HepG2 (cell line): ENCODE results near the gene RAB34. TPM values are rescaled to one million over a fixed set of nuclear protein-coding genes. Genes with fewer than 3 reads are reported as not detected.
A peak's percentile ranks its signal among the peaks of the same experiment; 100 is the strongest.

Experiments
- BRD4 ChIP-seq: sonication (generic); formaldehyde crosslinking; IDR thresholded peaks from 2 replicates; pipeline ENCODE4 v1.4.0; 2020; ENCODE audit warnings: missing genetic modification reagents
- FOSL1 ChIP-seq: sonication (generic); formaldehyde crosslinking; IDR thresholded peaks from 2 replicates; pipeline ENCODE4 v1.9.0; 2021; ENCODE audit warnings: missing genetic modification reagents, borderline replicate concordance
- GMEB1 ChIP-seq: sonication (generic); formaldehyde crosslinking; IDR thresholded peaks from 2 replicates; pipeline ENCODE4 v1.5.1; 2020; ENCODE audit warnings: missing genetic modification reagents, mild to moderate bottlenecking, borderline replicate concordance
- KAT7 ChIP-seq: IDR thresholded peaks from 2 replicates; pipeline ENCODE4 v1.6.1; 2018; ENCODE audit warnings: borderline replicate concordance, missing compliant biosample characterization
- POGZ ChIP-seq: sonication (generic); formaldehyde crosslinking; IDR thresholded peaks from 2 replicates; pipeline ENCODE4 v1.4.0; 2020; ENCODE audit warnings: mild to moderate bottlenecking, missing genetic modification reagents
- PPARG ChIP-seq: conservative IDR thresholded peaks from 2 replicates; pipeline ENCODE4 v1.6.1; 2016; ENCODE audit warnings: missing biosample characterization, missing genetic modification reagents
- PTBP1 ChIP-seq: fragments of 200-400 bp; formaldehyde crosslinking; IDR thresholded peaks from 2 replicates; pipeline ENCODE4 v1.6.1; 2018; ENCODE audit warnings: low read length, low read depth; ENCODE audit not compliant: poor library complexity, severe bottlenecking
- SIX4 ChIP-seq: sonication (generic); formaldehyde crosslinking; IDR thresholded peaks from 2 replicates; pipeline ENCODE4 v1.4.0; 2020; ENCODE audit warnings: missing genetic modification reagents
- XBP1 ChIP-seq: sonication (generic); formaldehyde crosslinking; IDR thresholded peaks from 2 replicates; pipeline ENCODE4 v1.5.0; 2020; ENCODE audit warnings: missing genetic modification reagents
- ZBTB26 ChIP-seq: IDR thresholded peaks from 2 replicates; pipeline ENCODE4 v1.6.1; 2016; ENCODE audit warnings: missing compliant biosample characterization, missing genetic modification reagents, borderline replicate concordance
- ZFAT ChIP-seq: sonication (generic); formaldehyde crosslinking; conservative IDR thresholded peaks from 2 replicates; pipeline ENCODE4 v1.8.1; 2023; ENCODE audit warnings: missing genetic modification reagents, inconsistent platforms
- ZFY ChIP-seq: sonication (generic); formaldehyde crosslinking; IDR thresholded peaks from 2 replicates; pipeline ENCODE4 v1.4.0; 2020; ENCODE audit warnings: missing genetic modification reagents
- ZMYM3 ChIP-seq: sonication (generic); formaldehyde crosslinking; IDR thresholded peaks from 2 replicates; pipeline ENCODE4 v1.5.1; 2020; ENCODE audit warnings: mild to moderate bottlenecking, missing genetic modification reagents
- ZNF138 ChIP-seq: sonication (generic); formaldehyde crosslinking; IDR thresholded peaks from 2 replicates; pipeline ENCODE4 v1.5.0; 2020; ENCODE audit warnings: mild to moderate bottlenecking, low read depth, missing genetic modification reagents
- ZNF225 ChIP-seq: sonication (generic); formaldehyde crosslinking; IDR thresholded peaks from 2 replicates; pipeline ENCODE4 v1.4.0; 2020; ENCODE audit warnings: mild to moderate bottlenecking, missing genetic modification reagents
- ZNF256 ChIP-seq: sonication (generic); formaldehyde crosslinking; conservative IDR thresholded peaks from 2 replicates; pipeline ENCODE4 v1.4.0; 2020; ENCODE audit warnings: missing genetic modification reagents
- ZNF567 ChIP-seq: sonication (generic); formaldehyde crosslinking; IDR thresholded peaks from 2 replicates; pipeline ENCODE4 v1.8.1; 2023; ENCODE audit warnings: mild to moderate bottlenecking, missing genetic modification reagents, borderline replicate concordance
- ZNF598 ChIP-seq: sonication (generic); formaldehyde crosslinking; IDR thresholded peaks from 2 replicates; pipeline ENCODE4 v1.5.1; 2020; ENCODE audit warnings: mild to moderate bottlenecking, missing genetic modification reagents, borderline replicate concordance
- ZNF619 ChIP-seq: sonication (generic); formaldehyde crosslinking; IDR thresholded peaks from 2 replicates; pipeline ENCODE4 v1.4.0; 2020; ENCODE audit warnings: mild to moderate bottlenecking, missing genetic modification reagents
- ZNF652 ChIP-seq: IDR thresholded peaks from 2 replicates; pipeline ENCODE4 v1.6.1; 2016; ENCODE audit warnings: low read depth, borderline replicate concordance
- ZNF7 ChIP-seq: IDR thresholded peaks from 2 replicates; pipeline ENCODE4 v1.6.1; 2016; ENCODE audit warnings: missing biosample characterization, missing genetic modification reagents
- ZSCAN30 ChIP-seq: sonication (generic); formaldehyde crosslinking; IDR thresholded peaks from 2 replicates; pipeline ENCODE4 v1.5.0; 2020; ENCODE audit warnings: mild to moderate bottlenecking, missing genetic modification reagents
- polyA plus RNA-seq, 8 experiments: library from polyadenylated mRNA; depleted of rRNA in 3 of 8; stranded (reverse) in 7 of 8; unstranded in 1 of 8; fragments of >200 nt; fragmentation: Illumina TruSeq in 4 of 8; extraction: Trizol in 4 of 8; gene quantifications; 2 replicates each; pipeline versions ENCODE4 v1.2.1 to v1.2.3, GENCODE V29; 2011 to 2016; ENCODE audit warnings: low read depth in 4 of 8, missing spikeins in 1 of 8, mixed read lengths in 1 of 8; ENCODE audit not compliant: insufficient read depth in 1 of 8
- total RNA-seq, 5 experiments: library from RNA; depleted of rRNA; stranded (reverse); fragments of >200 nt; fragmentation: Illumina TruSeq; extraction: Trizol; gene quantifications; 2 replicates each; pipeline ENCODE4 v1.2.3, GENCODE V29; 2016; ENCODE audit warnings: low read depth in 1 of 5
- TF ChIP-seq, protein P1 (sequence below): IDR thresholded peaks from 2 replicates; pipeline ENCODE4 v1.6.1; 2016; ENCODE audit warnings: mild to moderate bottlenecking
- TF ChIP-seq, protein P2 (sequence below): sonication (generic); formaldehyde crosslinking; IDR thresholded peaks from 2 replicates; pipeline ENCODE4 v1.4.0; 2020; ENCODE audit warnings: mild to moderate bottlenecking, missing genetic modification reagents

The RAB34 gene
- total and polyA plus RNA-seq, 2 of the 13 experiments (the other 11 are each of a cell fraction or from before 2014, with no cell fraction given) = 0.49 TPM; not detected in 1

- TF ChIP-seq, protein P1, sequence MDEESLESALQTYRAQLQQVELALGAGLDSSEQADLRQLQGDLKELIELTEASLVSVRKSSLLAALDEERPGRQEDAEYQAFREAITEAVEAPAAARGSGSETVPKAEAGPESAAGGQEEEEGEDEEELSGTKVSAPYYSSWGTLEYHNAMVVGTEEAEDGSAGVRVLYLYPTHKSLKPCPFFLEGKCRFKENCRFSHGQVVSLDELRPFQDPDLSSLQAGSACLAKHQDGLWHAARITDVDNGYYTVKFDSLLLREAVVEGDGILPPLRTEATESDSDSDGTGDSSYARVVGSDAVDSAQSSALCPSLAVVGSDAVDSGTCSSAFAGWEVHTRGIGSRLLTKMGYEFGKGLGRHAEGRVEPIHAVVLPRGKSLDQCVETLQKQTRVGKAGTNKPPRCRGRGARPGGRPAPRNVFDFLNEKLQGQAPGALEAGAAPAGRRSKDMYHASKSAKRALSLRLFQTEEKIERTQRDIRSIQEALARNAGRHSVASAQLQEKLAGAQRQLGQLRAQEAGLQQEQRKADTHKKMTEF (CRISPR knock-in tag) = peak; percentile 42; the same call in 1 of the 2 replicates
- TF ChIP-seq PPARG (CRISPR knock-in tag) (peak; percentile 54), ZNF652 (CRISPR knock-in tag) (peak; percentile 41; the same call in 1 of the 2 replicates), ZNF619 (CRISPR knock-in tag) (0 out of 2 replicates have a peak, but pooled peaks have one; percentile 46), FOSL1 (CRISPR knock-in tag) (no peak), XBP1 (no peak), POGZ (peak; percentile 24; the same call in 1 of the 2 replicates), SIX4 (CRISPR knock-in tag) (no peak), ZNF256 (no peak), ZFAT (CRISPR knock-in tag) (no peak), PTBP1 (no peak), GMEB1 (CRISPR knock-in tag) (no peak; the same call in 1 of the 2 replicates), ZBTB26 (CRISPR knock-in tag) (no peak), ZMYM3 (CRISPR knock-in tag) (no peak), ZNF7 (CRISPR knock-in tag) (no peak), ZFY (CRISPR knock-in tag) (peak; percentile 46; the same call in 1 of the 2 replicates), ZSCAN30 (CRISPR knock-in tag) (no peak), KAT7 (CRISPR knock-in tag) (no peak), BRD4 (CRISPR knock-in tag) (no peak), ZNF225 (CRISPR knock-in tag) (no peak), ZNF138 (CRISPR knock-in tag) (no peak), ZNF598 (CRISPR knock-in tag) (no peak; the same call in 1 of the 2 replicates), ZNF567 (no peak)
- TF ChIP-seq, protein P2, sequence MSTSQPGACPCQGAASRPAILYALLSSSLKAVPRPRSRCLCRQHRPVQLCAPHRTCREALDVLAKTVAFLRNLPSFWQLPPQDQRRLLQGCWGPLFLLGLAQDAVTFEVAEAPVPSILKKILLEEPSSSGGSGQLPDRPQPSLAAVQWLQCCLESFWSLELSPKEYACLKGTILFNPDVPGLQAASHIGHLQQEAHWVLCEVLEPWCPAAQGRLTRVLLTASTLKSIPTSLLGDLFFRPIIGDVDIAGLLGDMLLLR = no peak
These were observed 32.7 kb upstream of the RAB34 start (continued) for GRCh38 chr17:28750178-28751047.
